GM18508 (cell line): Measurements from ENCODE around the gene SYNPO.

Experiments used
- ATAC-seq: cut with Tn5 transposase; IDR thresholded peaks from one replicate; pipeline ENCODE4 v1.9.1; 2021; ENCODE audit warnings: moderate number of reproducible peaks; ENCODE audit not compliant: insufficient read depth, unreplicated experiment

SYNPO gene

DNA sequence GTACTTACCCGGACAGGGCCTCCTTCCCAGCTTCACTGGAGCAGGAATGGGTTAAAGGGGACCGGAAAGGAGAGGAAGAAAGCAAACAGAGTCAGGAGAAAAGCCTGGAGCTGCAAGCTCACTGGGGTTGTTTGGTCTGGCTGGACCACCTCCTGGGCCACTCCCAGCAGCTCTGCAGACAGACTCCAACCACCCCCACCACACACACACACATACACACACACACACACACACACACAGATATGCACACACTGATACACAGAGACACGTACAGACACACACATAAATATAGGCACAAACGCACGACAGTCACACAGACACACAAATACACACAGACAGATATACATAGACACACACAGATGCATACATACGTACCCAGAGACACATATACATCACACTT lies 34.9 kb upstream of the SYNPO start:
- no peak for ATAC-seq

GRCh38 chr5:150606476-150606875 lies 34.0 kb upstream of the SYNPO start:
- ATAC-seq, result no peak

- ATAC-seq, result no peak
Measured at GRCh38 chr5:150607105-150607504, 33.4 kb upstream of the SYNPO start.

DNA sequence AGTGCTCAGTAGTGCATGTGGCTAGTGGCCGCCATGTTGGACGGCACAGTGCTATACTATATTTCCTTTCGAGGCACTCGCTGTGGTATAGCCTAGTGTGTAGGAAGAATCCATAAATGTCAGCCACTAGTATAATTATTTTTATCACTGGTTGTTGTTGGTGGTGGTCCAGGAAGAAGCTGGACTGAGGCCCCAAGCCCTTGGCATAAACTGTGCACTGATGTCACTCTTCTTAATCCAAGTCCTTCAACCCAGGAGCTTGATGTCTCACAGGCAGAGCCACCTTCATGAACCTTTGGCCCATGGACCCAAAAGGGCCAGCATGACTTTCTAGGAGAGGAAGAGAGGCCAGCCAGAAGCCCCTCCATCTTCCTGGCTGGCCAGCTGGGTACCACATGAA lies 32.5 kb upstream of the SYNPO start:
- no peak for ATAC-seq

DNA sequence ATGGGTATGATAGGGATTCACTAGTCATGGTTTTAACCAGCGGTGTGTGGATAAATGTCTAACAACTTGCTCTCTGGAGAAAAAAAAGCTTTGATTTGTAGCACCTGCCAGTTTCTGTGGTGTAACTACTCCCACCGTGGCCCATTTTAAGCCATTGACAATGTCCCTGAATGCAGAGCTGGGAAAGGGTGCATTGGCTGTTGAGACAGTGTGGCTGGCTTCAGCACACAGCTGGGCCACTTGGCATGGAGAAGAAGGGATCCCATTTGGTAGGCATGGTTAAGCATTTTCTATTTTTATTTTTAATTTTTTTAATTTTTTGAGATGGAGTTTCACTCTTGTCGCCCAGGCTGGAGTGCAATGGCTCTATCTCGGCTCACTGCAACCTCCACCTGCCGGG lies 31.5 kb upstream of the SYNPO start:
- no peak for ATAC-seq

DNA sequence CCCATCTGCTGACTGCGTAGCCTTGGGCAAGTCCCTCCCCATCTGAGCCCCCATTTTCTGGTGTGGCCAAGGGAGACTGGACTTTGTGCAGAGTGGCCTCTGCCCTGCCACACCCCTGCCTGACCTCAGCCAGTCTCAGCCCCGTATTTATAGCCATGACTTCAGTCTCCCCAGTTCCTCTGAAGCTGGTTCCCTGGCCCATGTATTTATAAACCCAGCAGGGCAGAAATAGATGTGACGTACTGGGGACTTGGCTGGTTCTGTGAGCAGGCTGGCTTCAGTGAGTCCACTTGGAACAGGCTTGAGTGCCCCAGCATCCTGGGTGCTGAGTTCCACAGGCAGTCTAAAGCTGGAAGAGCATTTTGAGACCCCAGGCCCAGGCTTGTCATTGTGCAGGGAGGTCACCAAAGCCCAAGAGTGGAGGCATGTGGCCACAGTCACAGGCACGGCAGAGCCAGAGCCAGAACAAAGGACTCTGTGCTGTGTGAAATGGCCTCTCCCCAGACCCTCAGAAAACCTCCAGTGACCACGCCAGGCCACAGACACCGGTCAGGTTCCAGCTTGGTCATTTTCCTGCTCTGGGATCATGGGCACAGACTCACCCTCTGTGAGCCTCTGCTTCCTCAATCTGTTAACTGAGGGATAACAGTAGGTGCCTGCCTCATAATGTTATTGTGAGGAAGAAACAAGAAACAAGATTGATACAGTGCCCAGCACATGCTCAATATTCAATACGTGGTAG lies 30.4 kb upstream of the SYNPO start:
- ATAC-seq, result no peak

DNA sequence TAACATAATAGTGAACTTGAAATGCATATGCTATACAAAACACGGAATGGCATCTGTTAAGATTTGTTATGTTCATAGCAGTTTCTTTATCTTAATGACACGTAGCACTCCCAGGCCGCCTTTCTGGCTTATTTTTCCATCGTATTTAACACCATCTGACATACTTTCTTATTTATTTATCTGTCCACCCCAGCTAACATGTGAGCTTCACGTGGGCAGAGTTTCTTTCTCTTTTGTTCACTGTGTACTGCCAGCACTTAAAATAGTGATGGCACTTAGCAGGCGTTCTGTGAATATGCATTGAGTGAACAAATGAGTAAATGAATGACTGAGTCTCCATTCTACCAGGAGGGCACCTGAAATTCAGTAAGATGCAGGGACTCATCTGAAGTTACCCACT lies 29.4 kb upstream of the SYNPO start:
- no peak for ATAC-seq

- no peak for ATAC-seq
Measured at GRCh38 chr5:150612405-150612804, 28.1 kb upstream of the SYNPO start.

GRCh38 chr5:150612905-150613670 lies 27.4 kb upstream of the SYNPO start:
- ATAC-seq, result no peak

GRCh38 chr5:150613991-150614660 lies 26.3 kb upstream of the SYNPO start:
- ATAC-seq, result no peak

- no peak for ATAC-seq
Measured at GRCh38 chr5:150614661-150615060, 25.8 kb upstream of the SYNPO start.

DNA sequence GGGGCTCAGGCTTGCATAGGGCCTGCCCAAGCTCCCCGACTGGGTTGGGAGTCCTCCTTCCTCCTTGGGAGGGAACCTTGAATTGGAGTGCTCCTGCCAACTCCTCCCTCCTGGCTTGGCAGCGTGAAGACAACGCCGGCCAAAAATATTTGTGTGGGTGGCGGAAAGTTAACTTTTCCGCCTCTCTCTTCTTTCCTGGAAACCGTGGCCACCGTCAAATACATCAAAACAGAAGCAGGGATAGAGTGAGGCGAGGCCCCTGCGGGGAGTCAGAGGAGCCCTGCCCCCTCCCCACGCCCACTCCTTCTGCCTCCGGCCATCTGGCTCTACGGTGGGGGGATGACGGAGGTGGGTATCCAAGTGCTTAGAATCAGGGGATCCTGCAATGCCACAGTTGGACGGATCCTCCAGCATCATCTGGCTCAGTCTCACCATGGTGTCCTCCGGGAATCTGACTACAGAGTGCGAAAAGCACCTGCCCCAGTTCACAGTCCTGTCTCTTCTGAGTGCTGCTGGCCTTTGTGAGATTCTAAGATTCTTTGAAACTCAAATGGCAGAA lies 25.2 kb upstream of the SYNPO start:
- ATAC-seq, result no peak

- ATAC-seq, result no peak
Measured at GRCh38 chr5:150616024-150616470, 24.4 kb upstream of the SYNPO start.

- ATAC-seq, result no peak
Measured at GRCh38 chr5:150616506-150616905, 24.0 kb upstream of the SYNPO start.

DNA sequence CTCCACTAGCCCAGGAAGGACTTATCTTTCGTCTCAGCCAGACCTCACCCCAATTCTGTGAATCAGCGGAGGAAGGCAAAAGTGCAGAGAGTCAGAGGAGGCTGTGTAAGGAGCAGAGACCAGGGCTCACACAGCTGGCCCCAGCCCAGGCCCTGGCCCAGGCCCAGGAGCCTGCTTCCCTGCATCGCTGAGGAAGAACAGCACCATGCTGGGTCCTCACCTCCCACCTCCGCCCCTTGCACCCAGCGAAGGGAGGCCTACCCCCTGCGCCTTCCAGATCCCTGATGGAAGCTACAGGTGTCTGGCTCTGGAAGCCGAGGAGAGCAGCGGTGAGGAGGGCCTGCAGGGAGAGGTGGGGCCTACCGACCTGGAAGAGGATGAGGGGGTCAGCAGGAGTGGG lies 22.3 kb upstream of the SYNPO start:
- no peak for ATAC-seq

DNA sequence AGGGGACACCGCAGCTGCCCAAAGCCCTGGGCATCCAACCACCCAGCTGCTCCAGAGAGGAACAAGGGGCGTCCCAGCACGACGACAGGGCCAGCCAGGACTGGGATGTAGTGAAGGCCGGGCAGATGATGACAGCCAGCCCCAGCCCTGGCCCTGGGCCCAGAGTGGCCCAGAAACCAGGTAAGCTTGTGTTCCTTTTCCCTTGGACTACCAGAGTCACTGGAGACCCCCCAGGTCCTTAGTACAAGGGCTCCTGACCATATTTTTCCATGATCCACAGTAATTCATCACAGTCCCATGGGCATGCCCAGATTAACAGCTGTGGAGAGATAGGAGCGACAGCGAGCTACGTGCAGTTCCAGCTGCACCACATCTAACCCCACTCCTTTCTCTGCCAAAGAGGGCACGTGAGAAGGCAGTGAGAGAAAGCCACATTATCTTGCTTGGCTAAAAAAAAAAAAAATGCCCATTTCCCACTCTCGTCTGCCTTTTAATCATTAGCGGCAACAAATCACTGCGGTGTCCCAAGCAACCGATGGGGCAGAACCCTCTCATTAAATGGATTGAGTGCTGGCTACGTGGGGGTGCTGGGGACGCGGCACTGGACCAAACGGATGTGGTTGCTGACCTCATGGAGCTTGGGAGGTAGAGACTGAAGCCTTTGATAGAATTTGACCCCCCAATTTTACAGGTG lies 21.7 kb upstream of the SYNPO start:
- ATAC-seq, result no peak

- ATAC-seq, result no peak
Measured at GRCh38 chr5:150619359-150620230, 20.9 kb upstream of the SYNPO start.

GRCh38 chr5:150621301-150621700 lies 19.2 kb upstream of the SYNPO start:
- no peak for ATAC-seq

DNA sequence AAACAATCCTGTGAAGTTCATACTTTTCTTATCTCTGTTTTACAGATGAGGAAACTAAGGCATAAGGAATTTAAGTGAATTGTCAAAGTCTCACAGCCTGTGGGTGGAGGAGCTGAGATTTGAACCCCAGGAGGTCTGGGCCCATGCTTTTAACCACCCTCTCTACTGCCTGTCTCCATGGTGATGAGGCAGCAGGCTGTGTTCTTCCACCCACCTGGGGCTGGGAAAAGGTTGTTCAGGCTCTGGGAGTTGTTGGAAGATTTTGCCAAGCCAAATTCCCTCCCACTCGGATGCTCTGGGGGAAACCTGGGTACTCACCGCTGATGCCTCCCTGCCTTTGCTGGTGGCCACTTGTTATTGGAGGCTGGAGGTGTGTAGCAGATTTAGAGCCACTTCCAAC lies 18.3 kb upstream of the SYNPO start:
- no peak for ATAC-seq
